HG03095 (cell line): ENCODE results near the gene SRPX2.

Experiments used
- ATAC-seq: cut with Tn5 transposase; IDR thresholded peaks from one replicate; pipeline ENCODE4 v1.9.1; 2021; ENCODE audit warnings: moderate library complexity; ENCODE audit not compliant: unreplicated experiment

Gene SRPX2, protein sequence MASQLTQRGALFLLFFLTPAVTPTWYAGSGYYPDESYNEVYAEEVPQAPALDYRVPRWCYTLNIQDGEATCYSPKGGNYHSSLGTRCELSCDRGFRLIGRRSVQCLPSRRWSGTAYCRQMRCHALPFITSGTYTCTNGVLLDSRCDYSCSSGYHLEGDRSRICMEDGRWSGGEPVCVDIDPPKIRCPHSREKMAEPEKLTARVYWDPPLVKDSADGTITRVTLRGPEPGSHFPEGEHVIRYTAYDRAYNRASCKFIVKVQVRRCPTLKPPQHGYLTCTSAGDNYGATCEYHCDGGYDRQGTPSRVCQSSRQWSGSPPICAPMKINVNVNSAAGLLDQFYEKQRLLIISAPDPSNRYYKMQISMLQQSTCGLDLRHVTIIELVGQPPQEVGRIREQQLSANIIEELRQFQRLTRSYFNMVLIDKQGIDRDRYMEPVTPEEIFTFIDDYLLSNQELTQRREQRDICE

DNA sequence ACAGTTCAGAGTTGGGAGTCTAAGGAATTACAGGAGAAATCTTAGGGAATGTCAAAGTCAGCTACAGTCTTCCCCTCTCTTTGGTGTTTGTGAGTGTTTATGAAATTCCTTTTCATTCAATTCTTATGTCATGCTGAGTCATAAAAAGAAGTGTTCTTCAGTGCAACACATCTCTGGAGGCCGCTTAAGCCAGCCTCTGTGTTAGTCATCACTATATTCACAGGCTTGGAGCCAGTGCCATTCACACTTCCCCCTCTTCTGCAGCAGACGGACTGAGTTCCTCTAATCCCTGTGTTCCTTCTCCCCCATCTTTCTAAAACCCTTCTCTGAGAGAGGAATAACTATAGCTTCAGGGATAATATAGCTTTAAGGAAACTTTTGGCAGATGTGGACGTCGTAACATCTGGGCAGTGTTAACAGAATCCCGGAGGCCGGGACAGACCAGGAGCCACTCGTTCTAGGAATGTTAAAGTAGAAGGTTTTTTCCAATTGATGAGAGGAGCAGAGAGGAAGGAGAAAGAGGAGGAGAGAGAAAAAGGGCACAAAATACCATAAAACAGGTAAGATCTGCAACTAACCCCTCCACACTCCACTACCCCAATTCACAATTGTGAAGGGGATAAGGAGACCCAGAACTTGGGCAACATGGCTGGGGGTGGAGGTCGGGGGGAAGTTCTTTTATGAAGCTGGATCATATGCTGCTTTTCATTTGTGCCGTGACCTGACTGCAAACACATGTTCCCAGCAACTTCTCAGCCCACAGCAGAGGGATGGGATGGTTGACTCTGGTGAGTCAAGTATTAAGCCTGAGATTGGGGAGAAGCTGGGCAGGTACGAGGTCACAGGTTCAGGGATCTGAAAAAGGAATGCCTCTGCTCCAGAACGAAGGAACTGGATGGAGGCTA is at the start of gene SRPX2:
Gene SRPX2 (plus strand): TSS at position 244 of the 905 bp plus-strand sequence. CDS start 2,124 bp downstream, outside the sequence.
- ATAC-seq: no peak

DNA sequence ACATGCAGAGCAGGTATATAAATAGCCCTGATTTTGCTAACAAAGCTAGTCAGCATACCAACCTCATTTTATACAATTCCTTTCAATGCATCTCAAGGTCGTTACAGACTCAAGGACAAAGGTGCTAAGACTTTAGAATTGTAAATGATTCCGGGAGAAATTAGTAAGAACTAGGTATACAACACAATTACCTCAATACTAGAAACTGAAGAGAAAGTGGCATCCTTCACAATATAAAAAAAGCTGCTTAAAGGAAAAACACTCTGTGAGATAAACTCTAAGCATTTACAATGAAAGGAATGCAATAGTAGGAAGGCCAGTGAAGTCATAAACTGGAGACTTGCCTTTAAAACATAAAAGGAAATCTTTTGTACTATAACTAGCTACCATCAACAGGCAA is 47.4 kb upstream of the SRPX2 start:
- no peak for ATAC-seq

DNA sequence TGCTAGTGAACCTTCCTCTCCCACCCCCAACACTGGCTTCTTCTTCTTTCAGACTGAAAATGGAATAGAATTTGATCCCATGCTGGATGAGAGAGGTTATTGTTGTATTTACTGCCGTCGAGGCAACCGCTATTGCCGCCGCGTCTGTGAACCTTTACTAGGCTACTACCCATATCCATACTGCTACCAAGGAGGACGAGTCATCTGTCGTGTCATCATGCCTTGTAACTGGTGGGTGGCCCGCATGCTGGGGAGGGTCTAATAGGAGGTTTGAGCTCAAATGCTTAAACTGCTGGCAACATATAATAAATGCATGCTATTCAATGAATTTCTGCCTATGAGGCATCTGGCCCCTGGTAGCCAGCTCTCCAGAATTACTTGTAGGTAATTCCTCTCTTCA is 44.5 kb upstream of the SRPX2 start:
- ATAC-seq: no peak

DNA sequence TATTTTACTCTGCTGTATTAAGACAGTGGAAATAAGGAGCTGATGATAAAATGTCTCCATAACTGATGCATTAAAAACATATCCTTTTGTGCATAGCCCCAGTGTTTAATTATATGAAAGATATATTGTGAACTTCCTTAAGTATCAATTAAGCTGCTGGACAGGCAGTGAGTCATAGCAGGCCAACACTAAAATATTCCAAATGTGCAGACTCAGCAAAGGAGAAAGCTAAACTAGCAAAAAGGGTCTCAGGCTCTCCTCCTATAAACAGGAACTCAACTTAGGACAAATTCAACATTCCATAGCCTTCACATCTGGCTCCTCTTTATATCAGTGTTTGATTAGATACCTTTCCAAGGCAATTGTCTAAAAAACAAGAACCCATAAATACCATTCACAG is 43.7 kb upstream of the SRPX2 start:
- ATAC-seq: no peak

DNA sequence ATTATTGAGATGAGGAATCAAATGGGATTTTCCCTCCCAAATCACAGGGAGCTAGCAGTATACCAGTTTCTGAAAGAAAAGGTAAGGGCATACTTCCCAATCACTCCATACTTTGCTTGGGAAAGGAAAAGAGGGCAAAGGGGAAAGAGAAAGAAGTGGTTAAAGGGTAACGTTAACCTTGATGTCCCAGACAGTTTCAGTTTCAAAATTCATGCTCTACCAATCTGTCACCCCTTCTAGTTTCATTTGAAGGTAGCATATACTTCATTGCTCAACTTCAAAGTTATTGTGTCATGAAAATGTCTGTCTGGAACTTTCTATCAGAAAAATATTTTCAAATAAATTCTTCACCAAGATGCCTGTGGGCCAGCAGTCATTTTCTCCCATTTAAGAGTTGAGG is 43.2 kb upstream of the SRPX2 start:
- ATAC-seq: no peak

DNA sequence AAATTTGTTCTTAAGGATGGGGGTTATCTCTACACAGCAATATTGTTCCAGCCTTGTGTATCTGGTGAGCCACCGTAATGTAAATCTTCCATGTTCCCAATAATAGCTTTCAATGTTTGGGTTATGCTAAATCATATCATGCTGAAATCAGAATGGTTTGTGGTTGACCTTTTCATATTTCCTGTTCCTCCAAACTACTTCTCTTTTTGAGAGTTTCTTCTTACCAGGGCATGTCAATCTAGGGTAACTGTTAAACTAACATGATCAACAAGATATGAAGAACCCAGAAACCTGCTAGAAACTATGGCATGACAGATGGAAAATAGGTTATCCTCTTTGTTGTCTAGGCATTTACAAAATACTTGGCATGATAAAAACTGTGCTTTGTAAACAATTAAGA is 37.2 kb upstream of the SRPX2 start:
- ATAC-seq: no peak

DNA sequence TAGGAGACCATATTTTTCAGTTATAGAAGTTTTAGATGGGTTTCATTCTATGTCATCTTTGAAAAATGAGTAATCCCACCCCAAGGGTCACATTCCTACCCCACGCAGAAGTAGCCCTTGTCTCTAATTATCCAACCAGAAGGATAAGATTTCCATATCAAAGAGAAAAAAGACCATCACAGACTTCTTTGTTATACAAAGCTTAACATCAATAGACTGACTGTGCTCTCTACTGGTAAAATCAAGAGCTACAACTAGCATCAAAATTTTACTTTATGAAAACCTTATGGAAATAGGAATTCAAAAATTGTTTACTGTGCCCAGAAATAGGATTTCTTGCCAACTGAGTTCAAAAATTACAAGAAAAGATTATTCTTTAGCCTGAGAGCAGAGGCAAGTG is 34.4 kb upstream of the SRPX2 start:
- no peak for ATAC-seq

DNA sequence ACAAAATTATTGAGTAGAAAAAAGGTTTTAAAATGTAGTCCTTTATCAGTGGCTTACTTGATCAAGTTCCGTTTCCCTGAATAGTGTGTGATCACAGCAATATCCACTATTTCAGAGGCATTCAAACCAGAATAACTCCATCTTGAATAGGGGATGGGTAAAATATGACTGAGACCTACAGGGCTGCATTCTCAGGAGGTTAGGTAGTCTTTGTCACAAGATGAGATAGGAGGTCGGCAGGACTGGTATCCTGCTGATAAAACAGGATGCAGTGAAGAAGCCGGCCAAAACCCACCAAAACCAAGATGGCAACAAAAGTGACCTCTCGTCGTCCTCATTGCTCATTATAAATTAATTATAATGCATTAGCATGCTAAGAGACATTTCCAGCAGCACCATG is 32.0 kb upstream of the SRPX2 start:
- no peak for ATAC-seq

DNA sequence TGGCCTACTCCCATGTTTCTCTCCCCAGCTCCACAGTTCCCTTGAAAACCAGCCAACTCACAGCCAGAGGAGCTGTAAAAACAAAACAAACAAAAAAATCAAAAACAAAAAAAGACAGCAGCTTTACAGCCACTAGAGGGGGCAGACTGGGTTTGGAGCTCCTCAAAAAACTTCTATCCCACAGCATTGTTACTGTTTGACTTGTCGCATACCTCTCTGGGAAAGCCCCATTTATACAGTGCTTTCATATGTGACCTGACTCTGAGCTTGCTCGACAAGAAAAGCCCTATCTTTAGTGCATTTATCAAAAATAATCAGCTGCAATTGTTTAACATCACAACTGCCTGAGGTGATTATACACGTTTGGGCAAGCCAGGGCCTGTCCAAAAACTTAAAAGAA is 29.0 kb upstream of the SRPX2 start:
- ATAC-seq: peak; percentile 98

DNA sequence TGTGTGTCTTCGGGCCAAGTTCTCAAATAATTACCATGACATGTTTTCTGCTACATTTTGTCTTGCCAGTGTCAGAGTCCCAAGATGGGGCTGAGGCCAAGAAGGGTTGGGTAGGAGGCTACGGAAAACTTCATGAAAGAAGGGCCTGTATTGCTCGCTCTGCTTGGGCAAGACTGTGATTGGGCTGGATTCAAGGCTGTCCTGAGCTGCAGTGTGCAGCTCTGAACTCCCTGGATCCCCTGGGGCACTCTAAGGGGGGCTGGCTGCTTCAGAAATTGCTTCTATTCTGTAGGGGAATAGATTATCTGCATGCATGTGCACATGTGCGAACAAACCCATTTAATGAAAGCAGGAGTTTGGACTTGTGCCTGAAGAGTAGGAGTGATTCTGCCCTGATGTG is 21.0 kb upstream of the SRPX2 start:
- no peak for ATAC-seq

DNA sequence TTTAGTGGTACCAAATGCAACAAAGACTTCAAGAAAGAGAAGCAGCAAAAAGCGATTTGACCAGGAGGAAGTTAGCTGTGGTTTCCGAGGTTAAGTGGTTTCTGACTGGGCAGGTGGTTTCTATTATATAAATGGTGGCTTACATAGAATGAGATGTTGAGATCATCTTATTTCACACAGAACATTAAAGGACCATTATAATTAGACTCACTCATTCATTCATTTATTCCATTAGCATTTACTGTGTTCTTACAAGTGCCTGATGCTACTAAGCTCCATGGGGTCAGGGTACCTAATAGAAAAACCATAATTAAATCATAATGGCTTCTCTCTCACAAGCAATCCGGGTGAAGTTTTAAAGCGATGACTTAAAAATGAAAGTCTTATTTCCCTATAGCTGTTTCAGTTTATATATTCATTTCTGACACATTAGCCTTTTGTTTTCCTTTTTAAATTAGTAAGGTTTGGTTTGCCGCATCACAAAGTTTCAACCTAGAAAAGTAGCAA is 18.0 kb upstream of the SRPX2 start:
- ATAC-seq: peak; percentile 97

DNA sequence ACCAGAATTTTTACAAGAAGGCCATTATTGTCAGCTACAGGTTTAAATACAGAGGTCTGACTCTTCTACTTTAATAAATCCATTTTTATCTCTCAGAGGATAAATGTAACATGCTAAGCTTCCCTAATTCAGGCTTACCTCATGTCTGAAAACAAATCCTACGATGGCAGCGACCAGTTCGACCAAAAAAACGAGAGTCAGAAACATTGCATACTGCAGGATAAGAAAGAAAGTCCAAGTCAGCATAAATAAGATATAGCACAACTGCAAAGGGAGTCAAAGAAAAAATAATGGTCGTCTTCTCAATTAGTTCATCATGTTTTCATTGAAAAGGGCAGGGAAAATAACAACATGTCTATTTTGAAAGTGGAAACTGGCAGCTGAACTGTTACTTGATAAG is 9.0 kb upstream of the SRPX2 start:
- ATAC-seq: no peak

DNA sequence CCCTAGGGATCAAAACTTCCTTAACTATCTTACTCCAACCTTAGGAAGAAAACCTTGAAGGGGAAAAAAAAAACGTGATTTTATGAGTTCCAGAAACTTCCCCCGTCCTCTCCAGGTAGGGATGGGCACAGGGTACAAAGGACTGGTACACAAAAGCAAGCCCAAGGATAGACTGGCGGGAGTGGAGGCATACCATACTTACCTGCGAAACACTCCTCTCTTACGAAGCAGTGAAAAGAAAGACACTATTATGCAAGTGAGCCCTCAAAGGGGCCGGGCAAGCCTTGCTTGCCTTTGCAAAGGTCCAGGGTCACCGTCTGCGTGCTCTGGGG is 8.0 kb upstream of the SRPX2 start:
- no peak for ATAC-seq

DNA sequence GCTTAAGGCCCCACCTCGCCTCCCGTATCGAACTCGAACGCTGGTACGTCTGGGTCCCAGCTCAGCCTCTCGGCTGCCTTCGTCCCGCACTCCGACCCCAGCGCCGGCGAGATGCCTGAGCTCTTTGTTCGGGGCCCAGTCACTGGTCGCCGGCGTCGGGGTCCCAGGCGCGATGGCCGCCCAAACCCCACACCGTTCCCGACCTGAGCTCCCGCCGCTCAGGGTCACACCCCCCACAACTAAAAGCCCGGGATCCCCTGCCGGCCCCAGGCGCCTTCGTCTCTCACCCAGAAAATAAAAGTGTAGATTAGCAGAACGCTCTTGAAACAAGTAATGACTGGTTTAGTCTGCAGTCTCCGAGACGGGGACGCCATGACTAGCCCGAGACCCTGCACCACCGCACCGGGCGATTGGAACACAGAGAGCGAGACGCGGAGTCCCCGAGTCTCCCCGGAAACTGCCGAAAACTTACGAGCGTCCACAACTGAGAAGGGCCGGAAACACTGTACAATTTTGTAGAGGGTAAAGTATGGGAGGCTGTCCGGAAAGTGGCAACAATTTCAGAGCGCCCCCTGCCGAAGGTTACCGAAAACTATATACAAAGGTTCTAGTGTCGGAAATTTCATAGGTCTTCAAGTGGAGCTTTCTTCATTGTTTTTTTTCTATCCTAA is 7.5 kb upstream of the SRPX2 start, which contains the start of gene TSPAN6:
Gene TSPAN6 (minus strand): TSS at position 486 of the 671 bp plus-strand sequence. CDS start 112 bp downstream, at position 374.
- peak; percentile 90 for ATAC-seq

DNA sequence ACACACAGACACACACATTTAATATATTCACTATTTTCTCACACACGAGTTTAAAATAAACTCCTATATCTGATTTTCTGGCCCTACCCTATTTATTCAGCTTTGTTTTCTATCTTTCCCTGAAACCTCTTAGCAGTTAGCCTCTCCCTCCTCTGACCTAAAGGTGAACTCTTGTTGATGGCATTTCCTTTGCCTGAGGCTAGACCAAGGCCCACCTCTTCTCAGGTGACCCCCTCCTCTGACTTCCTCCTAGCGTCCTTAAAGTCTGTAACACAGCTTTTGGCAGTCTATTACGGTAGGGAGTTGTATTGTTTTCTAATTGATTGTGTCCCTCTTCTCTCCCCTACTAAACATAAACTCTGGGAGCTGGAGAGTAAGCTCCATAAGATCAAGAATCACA is 1.7 kb upstream of the SRPX2 start:
- no peak for ATAC-seq

DNA sequence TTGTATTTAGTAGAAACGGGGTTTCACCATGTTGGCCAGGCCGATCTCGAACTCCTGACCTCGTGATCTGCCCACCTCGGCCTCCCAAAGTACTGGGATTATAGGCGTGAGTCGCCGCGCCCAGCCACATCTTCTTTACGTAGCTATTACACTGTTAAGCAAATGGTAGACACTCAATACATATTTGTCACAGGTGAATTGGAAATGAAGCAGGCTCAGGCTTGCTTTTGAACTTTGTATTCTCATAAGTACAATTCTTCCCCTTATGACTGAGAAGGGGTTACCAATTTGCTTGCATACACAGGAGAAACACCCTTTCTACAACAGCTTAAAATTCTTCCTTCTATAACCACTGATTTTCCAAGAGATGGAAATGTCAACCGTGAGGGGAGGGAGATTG is 787 bp upstream of the SRPX2 start:
- ATAC-seq: no peak

DNA sequence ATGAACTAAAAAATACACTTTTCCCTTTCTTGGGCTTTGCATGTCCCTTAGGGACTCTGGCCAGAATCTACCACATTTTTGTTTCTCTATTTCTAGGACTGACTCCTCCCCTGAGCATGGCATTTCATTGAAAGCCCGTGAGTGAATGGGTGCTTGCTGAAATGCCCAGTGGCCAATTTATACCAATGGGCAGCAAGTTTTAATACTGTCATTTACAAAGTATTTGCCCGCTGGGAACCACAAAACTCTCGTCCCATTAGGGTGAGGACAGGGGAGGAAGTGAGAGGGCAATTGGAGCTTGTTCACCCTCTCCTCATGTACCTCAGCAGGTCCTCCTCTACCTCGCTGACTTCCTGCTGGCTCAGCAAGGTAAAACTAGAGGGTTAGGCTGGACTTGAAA is 1.1 kb downstream of the SRPX2 start:
- no peak for ATAC-seq

DNA sequence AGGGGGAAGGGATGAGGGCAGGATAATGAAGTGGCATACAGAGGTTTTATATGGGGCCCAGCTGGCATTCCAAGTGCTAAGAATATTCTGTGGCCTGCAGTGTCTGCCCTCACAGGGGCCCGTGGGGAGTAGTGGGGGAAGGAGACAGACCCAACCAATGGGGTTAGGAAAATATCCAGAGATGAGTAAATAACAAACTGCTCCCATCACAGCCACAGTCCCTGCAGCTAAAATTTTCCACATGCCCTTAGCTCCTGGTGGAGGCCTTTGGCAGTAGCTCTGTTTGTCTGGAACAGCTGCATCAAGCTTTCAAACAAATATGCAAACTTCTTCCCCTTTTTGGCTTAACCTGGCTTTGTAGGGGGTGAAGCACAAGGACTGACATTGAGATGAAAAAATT is 3.1 kb downstream of the SRPX2 start:
- no peak for ATAC-seq

DNA sequence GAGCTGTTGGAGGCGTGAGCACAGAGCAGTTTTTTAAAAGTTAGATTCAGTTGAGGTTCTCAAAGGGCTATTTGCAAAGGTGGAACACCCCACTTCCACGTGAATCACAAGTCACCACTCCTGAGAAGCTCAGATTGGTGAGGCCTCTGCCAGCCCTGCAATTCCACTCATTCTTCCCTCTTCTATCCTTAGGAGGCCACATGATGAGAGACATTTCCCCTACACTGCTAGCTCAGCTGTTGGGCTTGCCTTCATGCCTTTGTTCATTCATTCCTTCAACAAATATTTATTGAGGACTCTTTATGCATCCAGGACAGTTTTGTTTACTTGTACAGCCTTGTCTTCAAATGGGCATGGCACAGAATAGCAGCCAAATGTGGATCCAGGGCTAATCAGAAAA is 3.7 kb downstream of the SRPX2 start:
- ATAC-seq: no peak

DNA sequence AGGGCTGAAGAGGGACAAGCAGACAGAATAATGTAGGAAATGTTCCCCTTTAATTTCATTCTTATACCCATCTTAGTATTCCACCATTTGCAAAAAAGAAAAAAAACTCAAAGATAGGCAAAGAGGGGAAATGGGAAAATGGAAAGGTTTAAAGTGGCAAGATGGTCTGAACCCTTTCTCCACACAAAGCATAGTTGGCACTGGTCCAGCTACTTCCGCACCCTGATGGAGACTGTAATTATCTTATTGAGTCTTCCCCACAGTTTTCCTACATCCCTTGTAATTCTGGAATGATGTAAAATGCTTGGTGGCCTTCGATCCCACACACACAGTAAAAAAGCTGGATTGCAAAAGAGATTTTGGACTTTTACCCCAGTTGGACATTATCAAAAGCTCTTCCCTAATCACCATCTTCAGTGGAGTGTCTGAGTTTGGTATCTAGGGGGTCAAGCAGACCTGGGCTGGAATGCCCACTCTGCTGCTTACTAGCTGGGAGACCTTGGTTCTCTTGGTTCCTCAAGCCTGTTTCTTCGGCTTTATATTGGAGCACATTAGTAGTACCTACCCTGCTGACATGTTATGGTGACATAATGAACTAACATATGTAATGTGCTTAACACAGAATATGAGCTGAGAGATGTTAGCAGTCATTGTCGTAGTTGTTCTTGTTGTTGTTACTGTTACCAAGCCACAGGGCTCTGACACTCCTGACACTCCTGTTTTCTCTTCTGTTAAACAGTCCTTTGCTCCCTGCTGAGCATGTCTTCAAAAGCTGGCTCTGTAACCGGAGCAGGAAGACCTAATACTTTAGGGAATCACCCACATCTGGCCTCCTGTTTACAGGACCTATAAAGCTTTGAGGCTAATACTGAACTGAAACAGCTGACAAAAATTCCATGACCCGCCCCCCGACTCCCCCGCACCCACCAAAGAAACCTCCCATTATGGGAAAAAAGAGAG is 4.7 kb downstream of the SRPX2 start:
- no peak for ATAC-seq
